IMR-90 (cell line): ENCODE results near the gene COQ8A. TPM values are rescaled to one million over a fixed set of nuclear protein-coding genes. Genes with fewer than 3 reads are reported as not detected.

Source experiments
- ATAC-seq: fragments of 200-7000 bp; cut with Tn5 transposase; 2 replicates; pipeline ENCODE4 v1.9.1; 2020; ENCODE audit warnings: low read depth, mild to moderate bottlenecking, moderate library complexity
- BruUV-seq: library from RNA; stranded (reverse); fragments of 400-500 nt; replicated peaks from 2 replicates; lab custom pipeline; 2021; lab: Mats Ljungman, UMichigan
- CTCF ChIA-PET: fragments of 300-600 bp; formaldehyde crosslinking; extraction: SDS; loops from one replicate; lab custom pipeline; 2021; ENCODE audit warnings: antibody characterized with exemption; lab: Yijun Ruan, JAX
- POLR2A ChIA-PET: fragments of 300-600 bp; sonication (Branson Sonifier 250); formaldehyde crosslinking; loops from one replicate; lab custom pipeline; 2022; ENCODE audit warnings: antibody characterized with exemption; ENCODE audit not compliant: unreplicated experiment; lab: Charles Lee
- DNase-seq: peaks from one replicate; pipeline ENCODE4 v3.0.0; 2013
- H2AFZ ChIP-seq: replicated peaks from 2 replicates; pipeline ENCODE3; 2013; ENCODE audit warnings: low read length, mild to moderate bottlenecking; ENCODE audit not compliant: poor library complexity
- H2AK5ac ChIP-seq: 2 replicates; pipeline ENCODE4 v1.6.1; 2013; ENCODE audit warnings: low read depth, low read length, inconsistent platforms
- H2AK9ac ChIP-seq: replicated peaks from 2 replicates; pipeline ENCODE3; 2013; ENCODE audit warnings: mild to moderate bottlenecking, low read depth, low read length, moderate library complexity; ENCODE audit not compliant: poor library complexity
- H2BK120ac ChIP-seq: 2 replicates; pipeline ENCODE4 v1.6.1; 2013; ENCODE audit warnings: low read depth, low read length, inconsistent platforms
- H2BK15ac ChIP-seq: 3 replicates; pipeline ENCODE4 v1.6.1; 2013; ENCODE audit warnings: low read depth, low read length, inconsistent platforms
- H2BK20ac ChIP-seq: 2 replicates; pipeline ENCODE4 v1.6.1; 2013; ENCODE audit warnings: low read depth, mild to moderate bottlenecking, inconsistent platforms, low read length, moderate library complexity
- H2BK5ac ChIP-seq: 2 replicates; pipeline ENCODE4 v1.6.1; 2013; ENCODE audit warnings: mild to moderate bottlenecking, low read depth, low read length, inconsistent platforms; ENCODE audit not compliant: poor library complexity, severe bottlenecking
- H3K14ac ChIP-seq: replicated peaks from 2 replicates; pipeline ENCODE4 v1.6.1; 2013; ENCODE audit warnings: low read depth, low read length, inconsistent platforms
- H3K18ac ChIP-seq: 2 replicates; pipeline ENCODE4 v1.6.1; 2013; ENCODE audit warnings: low read depth, low read length, control low read depth
- H3K23ac ChIP-seq: 2 replicates; pipeline ENCODE4 v1.6.1; 2013; ENCODE audit warnings: low read depth, low read length, inconsistent platforms
- H3K27ac ChIP-seq: 2 replicates; pipeline ENCODE4 v1.5.1; 2013; ENCODE audit warnings: mild to moderate bottlenecking, control low read depth, low read length; ENCODE audit not compliant: insufficient read depth
- H3K27me3 ChIP-seq: 2 replicates; pipeline ENCODE4 v1.6.1; 2013; ENCODE audit warnings: low read length; ENCODE audit not compliant: control insufficient read depth, insufficient read depth
- H3K36me3 ChIP-seq: 2 replicates; pipeline ENCODE4 v1.6.1; 2013; ENCODE audit warnings: low read length, mixed read lengths; ENCODE audit not compliant: control insufficient read depth, insufficient read depth
- H3K4ac ChIP-seq: 2 replicates; pipeline ENCODE4 v1.6.1; 2013; ENCODE audit warnings: low read depth, low read length, inconsistent platforms
- H3K4me1 ChIP-seq: 2 replicates; pipeline ENCODE4 v1.6.1; 2013; ENCODE audit warnings: low read length, mixed read lengths; ENCODE audit not compliant: control insufficient read depth, insufficient read depth
- H3K4me2 ChIP-seq: 2 replicates; pipeline ENCODE4 v1.6.1; 2013; ENCODE audit warnings: low read depth, mild to moderate bottlenecking, control low read depth, low read length, moderate library complexity
- H3K4me3 ChIP-seq: 2 replicates; pipeline ENCODE4 v1.5.1; 2013; ENCODE audit warnings: low read depth, mild to moderate bottlenecking, control low read depth, low read length, moderate library complexity; ENCODE audit not compliant: insufficient read depth
- H3K56ac ChIP-seq: 2 replicates; pipeline ENCODE4 v1.6.1; 2013; ENCODE audit warnings: low read length, inconsistent platforms; ENCODE audit not compliant: insufficient read depth; ENCODE audit errors: extremely low read depth
- H3K79me1 ChIP-seq, 2 experiments: 2 replicates each; pipeline ENCODE4 v1.6.1; 2013; ENCODE audit warnings: low read length in 2 of 2, inconsistent platforms in 1 of 2, low read depth in 1 of 2
- H3K9ac ChIP-seq: 2 replicates; pipeline ENCODE4 v1.6.1; 2013; ENCODE audit warnings: low read depth, low read length, control low read depth
- H3K9me1 ChIP-seq: 2 replicates; pipeline ENCODE4 v1.6.1; 2013; ENCODE audit warnings: low read length, inconsistent platforms; ENCODE audit not compliant: insufficient read depth
- H3K9me3 ChIP-seq: 2 replicates; pipeline ENCODE4 v1.6.1; 2013; ENCODE audit warnings: low read length; ENCODE audit not compliant: control insufficient read depth, insufficient read depth
- H4K20me1 ChIP-seq: 2 replicates; pipeline ENCODE4 v1.6.1; 2013; ENCODE audit warnings: low read length, inconsistent platforms; ENCODE audit not compliant: insufficient read depth
- H4K5ac ChIP-seq: 2 replicates; pipeline ENCODE4 v1.6.1; 2013; ENCODE audit warnings: mild to moderate bottlenecking, low read depth, low read length, control low read depth
- H4K8ac ChIP-seq, 2 experiments: 2 replicates each; pipeline ENCODE4 v1.6.1; 2013; ENCODE audit warnings: low read depth in 2 of 2, low read length in 2 of 2, control low read depth in 1 of 2, inconsistent platforms in 1 of 2
- H4K91ac ChIP-seq: 2 replicates; pipeline ENCODE4 v1.6.1; 2013; ENCODE audit warnings: low read depth, low read length, inconsistent platforms; ENCODE audit not compliant: insufficient read depth
- BHLHE40 ChIP-seq: fragments of 150-350 bp; IDR thresholded peaks from 2 replicates; pipeline ENCODE4 v1.6.1; 2016; ENCODE audit warnings: mild to moderate bottlenecking, low read depth, low read length
- CEBPB ChIP-seq: IDR thresholded peaks from 2 replicates; pipeline ENCODE4 v1.6.1; 2012; ENCODE audit warnings: low read depth, low read length, improper control_type of control experiment
- CHD1 ChIP-seq: IDR thresholded peaks from 2 replicates; pipeline ENCODE4 v1.6.1; 2012; ENCODE audit warnings: low read depth, low read length, improper control_type of control experiment
- CTCF ChIP-seq: conservative IDR thresholded peaks from 2 replicates; pipeline ENCODE4 v1.5.1; 2012; ENCODE audit warnings: mild to moderate bottlenecking, low read depth, low read length, improper control_type of control experiment
- ELK1 ChIP-seq: fragments of 150-350 bp; IDR thresholded peaks from 2 replicates; pipeline ENCODE4 v1.6.1; 2016; ENCODE audit warnings: low read depth, mild to moderate bottlenecking, low read length, moderate library complexity, borderline replicate concordance
- FOS ChIP-seq: fragments of 150-350 bp; IDR thresholded peaks from 2 replicates; pipeline ENCODE4 v1.6.1; 2016; ENCODE audit warnings: low read depth, low read length
- MAFK ChIP-seq: IDR thresholded peaks from 2 replicates; pipeline ENCODE4 v1.6.1; 2012; ENCODE audit warnings: low read depth, low read length, improper control_type of control experiment
- MAZ ChIP-seq: IDR thresholded peaks from 2 replicates; pipeline ENCODE4 v1.6.1; 2012; ENCODE audit warnings: low read depth, mild to moderate bottlenecking, low read length, improper control_type of control experiment, moderate library complexity, borderline replicate concordance
- MXI1 ChIP-seq: IDR thresholded peaks from 2 replicates; pipeline ENCODE4 v1.6.1; 2012; ENCODE audit warnings: low read depth, mild to moderate bottlenecking, low read length, moderate library complexity, borderline replicate concordance
- NFE2L2 ChIP-seq: fragments of 150-350 bp; IDR thresholded peaks from 2 replicates; pipeline ENCODE4 v1.6.1; 2016; ENCODE audit warnings: low read depth, mild to moderate bottlenecking, low read length
- POLR2A ChIP-seq: IDR thresholded peaks from 2 replicates; pipeline ENCODE4 v1.6.1; 2012; ENCODE audit warnings: mild to moderate bottlenecking, low read depth, low read length
- RAD21 ChIP-seq: IDR thresholded peaks from 2 replicates; pipeline ENCODE4 v1.6.1; 2012; ENCODE audit warnings: low read length, improper control_type of control experiment
- RCOR1 ChIP-seq: IDR thresholded peaks from 2 replicates; pipeline ENCODE4 v1.6.1; 2012; ENCODE audit warnings: mild to moderate bottlenecking, low read length, improper control_type of control experiment; ENCODE audit not compliant: insufficient replicate concordance
- RFX5 ChIP-seq: IDR thresholded peaks from 2 replicates; pipeline ENCODE4 v1.8.0; 2012; ENCODE audit warnings: low read depth, mild to moderate bottlenecking, low read length, moderate library complexity
- SMC3 ChIP-seq: fragments of 150-350 bp; IDR thresholded peaks from 2 replicates; pipeline ENCODE4 v1.6.1; 2016; ENCODE audit warnings: low read depth, mild to moderate bottlenecking, antibody characterized with exemption, low read length, moderate library complexity
- USF2 ChIP-seq: fragments of 150-350 bp; IDR thresholded peaks from 2 replicates; pipeline ENCODE4 v1.6.1; 2017; ENCODE audit warnings: mild to moderate bottlenecking, antibody characterized with exemption, low read length, low read depth
- WGBS, 2 experiments: methylation state at CpG; one replicate each; pipeline versions ENCODE4 v1.1.5 to v1.1.7; 2013; ENCODE audit warnings: missing lambda C conversion rate in 2 of 2; ENCODE audit not compliant: insufficient read length in 1 of 2; ENCODE audit errors: extremely low coverage in 2 of 2; 5-methylcytosine and 5-hydroxymethylcytosine counted together
- dilution Hi-C: fragments of 300-500 bp; cut with HindIII; formaldehyde crosslinking; loops from one replicate; pipeline ENCODE4 v1.14.3; 2018; ENCODE audit warnings: low sequenced_read_pairs; ENCODE audit not compliant: unreplicated experiment
- in situ Hi-C: fragments of 300-500 bp; cut with MboI; formaldehyde crosslinking; loops from 3 replicates; pipeline ENCODE4 v1.14.3; 2019; ENCODE audit warnings: low sequenced_read_pairs, inconsistent platforms, mixed read lengths
- intact Hi-C: fragments of 100-400 bp; cut with micrococcal nuclease; formaldehyde crosslinking; loops from 2 replicates; pipeline ENCODE4 v1.10.0; 2022
- polyA plus RNA-seq, 3 experiments: library from polyadenylated mRNA; depleted of rRNA; stranded (reverse); fragments of >200 nt; gene quantifications; 2 replicates each; pipeline ENCODE4 v1.2.3, GENCODE V29; 2012; ENCODE audit warnings: low replicate concordance in 1 of 3
- total RNA-seq: library from RNA; depleted of rRNA; stranded (reverse); fragments of >200 nt; gene quantifications from 2 replicates; pipeline ENCODE4 v1.2.3, GENCODE V29; 2012

The COQ8A gene
- total and polyA plus RNA-seq, 2 of the 4 experiments (the other 2 are of a cell fraction) = 3.8 to 6.1 TPM

DNA sequence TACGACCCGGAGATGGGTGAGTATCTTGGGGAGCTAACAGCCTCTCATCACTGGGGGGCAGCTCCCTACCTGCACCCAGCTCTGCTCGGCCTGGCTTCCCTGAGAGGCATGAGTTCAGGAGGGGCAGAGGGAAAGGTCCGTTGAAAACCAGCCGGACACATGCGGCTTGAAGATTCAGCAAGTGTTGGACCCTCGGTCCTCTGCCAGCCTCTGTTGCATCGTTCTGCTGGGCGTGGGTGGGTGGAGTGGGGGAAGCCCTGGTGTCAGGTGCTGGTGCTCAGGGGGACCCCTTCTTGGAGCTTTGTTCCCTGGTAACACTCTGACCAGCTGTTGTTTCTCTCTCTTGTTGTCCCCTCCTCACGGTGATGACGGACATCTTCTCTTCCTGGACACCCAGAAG lies 48.7 kb upstream of the COQ8A start:
- in situ Hi-C loops = no loop called here
- Histone ChIP-seq H3K27ac (no peak overlapping the region), H4K20me1 (no peaks in the 10 kb centered on the region), H4K8ac (no peak overlapping the region), H3K4me1 (no peaks in the 10 kb centered on the region), H2AFZ (no peak overlapping the region), H3K36me3 (peaks cover 15% of the 10 kb centered on the region), H3K4me3 (no peak overlapping the region), H2AK9ac (no peak overlapping the region), H3K23ac (no peak overlapping the region), H2BK15ac (no peak overlapping the region), H2BK20ac (no peak overlapping the region), H3K18ac (no peak overlapping the region), H3K9ac (no peak overlapping the region), H3K9me3 (no peaks in the 10 kb centered on the region), H2BK120ac (no peak overlapping the region), H2BK5ac (no peak overlapping the region), H4K5ac (no peak overlapping the region), H3K9me1 (peaks cover 12% of the 10 kb centered on the region; the same call in 1 of the 2 replicates), H3K56ac (no peak overlapping the region), H2AK5ac (no peak overlapping the region), H3K4ac (no peak overlapping the region), H3K14ac (no peak overlapping the region), H4K91ac (no peak overlapping the region), H3K79me1 (no peaks in the 10 kb centered on the region), H3K4me2 (no peak overlapping the region), H3K27me3 (no peaks in the 10 kb centered on the region)
- BruUV-seq = no TSS peak
- ATAC-seq (no peak), DNase-seq (no peak)
- 90% methylated on average over 2 of the region's 11 CpGs; no CpG with 5 or more reads in 1 of the 2 experiments for WGBS, 2 experiments
- ChIA-PET CTCF (no interaction called here), POLR2A (no interaction called here)
- no peak for TF ChIP-seq RAD21
- TF ChIP-seq MXI1 = no peak
- no peak for TF ChIP-seq MAFK
- TF ChIP-seq NFE2L2 = no peak
- no peak for TF ChIP-seq FOS
- TF ChIP-seq MAZ = no peak
- no peak for TF ChIP-seq CTCF
- no peak for TF ChIP-seq CHD1
- no peak for TF ChIP-seq SMC3
- TF ChIP-seq CEBPB = no peak
- TF ChIP-seq USF2 = no peak
- TF ChIP-seq RFX5 = no peak
- TF ChIP-seq POLR2A = no peak
- TF ChIP-seq BHLHE40 = no peak
- no peak for TF ChIP-seq RCOR1
- no peak for TF ChIP-seq ELK1
- intact Hi-C loops = no loop called here
- dilution Hi-C loops = no loop called here
